ENCODE measurements around the gene MLIP.

DNA sequence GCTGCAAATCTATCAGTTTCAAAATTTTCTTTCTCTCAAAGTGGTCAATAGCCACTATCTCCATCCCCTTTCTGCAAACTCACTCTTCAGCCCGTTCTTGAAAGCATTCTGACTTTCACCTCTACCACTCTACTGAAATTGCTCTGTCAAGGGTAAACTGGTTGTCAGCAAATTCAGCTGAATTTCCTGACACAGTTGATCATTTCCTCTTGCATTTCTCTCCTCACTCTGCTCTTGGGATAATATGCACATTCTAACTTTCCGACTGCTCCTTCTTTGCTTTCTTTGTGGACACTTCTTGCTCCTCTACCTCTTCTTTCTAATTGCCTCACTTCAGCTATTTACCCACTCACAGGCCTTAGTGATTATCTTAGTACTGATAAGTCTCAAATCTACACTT, 123.3 kb downstream of the MLIP start:
- TF ChIP-seq, protein P1, sequence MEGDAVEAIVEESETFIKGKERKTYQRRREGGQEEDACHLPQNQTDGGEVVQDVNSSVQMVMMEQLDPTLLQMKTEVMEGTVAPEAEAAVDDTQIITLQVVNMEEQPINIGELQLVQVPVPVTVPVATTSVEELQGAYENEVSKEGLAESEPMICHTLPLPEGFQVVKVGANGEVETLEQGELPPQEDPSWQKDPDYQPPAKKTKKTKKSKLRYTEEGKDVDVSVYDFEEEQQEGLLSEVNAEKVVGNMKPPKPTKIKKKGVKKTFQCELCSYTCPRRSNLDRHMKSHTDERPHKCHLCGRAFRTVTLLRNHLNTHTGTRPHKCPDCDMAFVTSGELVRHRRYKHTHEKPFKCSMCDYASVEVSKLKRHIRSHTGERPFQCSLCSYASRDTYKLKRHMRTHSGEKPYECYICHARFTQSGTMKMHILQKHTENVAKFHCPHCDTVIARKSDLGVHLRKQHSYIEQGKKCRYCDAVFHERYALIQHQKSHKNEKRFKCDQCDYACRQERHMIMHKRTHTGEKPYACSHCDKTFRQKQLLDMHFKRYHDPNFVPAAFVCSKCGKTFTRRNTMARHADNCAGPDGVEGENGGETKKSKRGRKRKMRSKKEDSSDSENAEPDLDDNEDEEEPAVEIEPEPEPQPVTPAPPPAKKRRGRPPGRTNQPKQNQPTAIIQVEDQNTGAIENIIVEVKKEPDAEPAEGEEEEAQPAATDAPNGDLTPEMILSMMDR (IDR thresholded peaks at IDR 0.05) = no peak
- no peak for TF ChIP-seq POLR2A (IDR thresholded peaks at IDR 0.05)

Data from lower leg skin (tissue), 3 donors.